ENCODE measurements around the gene SMCHD1.
"Not testable (repeated sequence)": the region's sequence is repeated elsewhere in the genome, so short reads cannot be mapped to it uniquely, and the experiment has no call there.

Gene SMCHD1

DNA sequence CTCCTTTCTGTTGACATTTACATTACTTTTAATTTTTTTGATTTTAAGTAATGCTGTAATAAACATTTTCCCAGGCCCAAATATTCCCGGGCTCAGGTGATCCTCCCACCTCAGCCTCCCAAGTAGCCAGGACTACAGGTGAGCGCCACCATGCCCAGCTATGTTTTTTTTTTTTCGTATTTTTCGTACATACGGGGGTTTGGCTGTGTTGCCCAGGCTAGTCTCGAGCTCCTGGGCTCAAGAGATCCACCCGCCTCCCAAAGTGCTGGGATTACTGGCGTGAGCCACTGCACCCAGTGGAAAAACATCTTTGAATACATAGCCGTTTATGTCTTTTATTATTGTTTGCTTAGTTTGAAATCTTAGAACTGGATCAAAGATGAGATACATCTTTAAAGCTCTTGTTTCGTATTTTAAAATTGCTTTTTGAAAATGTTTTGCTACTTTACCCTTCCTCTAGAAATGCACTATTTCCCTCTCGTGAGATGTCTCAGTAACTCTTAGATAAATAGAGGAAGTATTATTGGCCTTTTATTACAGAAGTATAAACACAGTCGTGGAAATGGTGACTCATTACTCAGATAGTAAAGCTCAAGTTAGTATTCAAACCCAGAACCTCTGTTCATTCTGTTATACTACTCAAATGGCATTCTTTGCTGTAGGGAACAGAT, 2.4 kb downstream of the SMCHD1 start:
- DNase-seq (ENCODE audit: low read depth, low spot score): no peak

DNA sequence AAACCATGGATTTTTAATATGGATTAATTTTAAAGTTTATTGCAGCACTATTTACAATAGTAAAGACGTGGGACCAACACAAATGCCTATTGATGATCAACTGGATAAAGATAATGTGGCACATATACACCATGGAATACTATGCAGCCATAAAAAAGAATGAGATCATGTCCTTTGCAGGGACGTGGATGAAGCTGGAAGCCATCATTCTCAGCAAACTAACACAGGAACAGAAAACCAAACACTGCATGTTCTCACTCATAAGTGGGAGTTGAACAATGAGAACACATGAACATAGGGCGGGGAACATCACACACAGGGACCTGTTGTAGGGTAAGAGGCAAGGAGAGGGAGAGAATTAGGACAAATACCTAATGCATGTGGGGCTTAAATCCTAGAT, 5.3 kb downstream of the SMCHD1 start:
- not testable (repeated sequence) for DNase-seq (ENCODE audit: low read depth, low spot score)

DNA sequence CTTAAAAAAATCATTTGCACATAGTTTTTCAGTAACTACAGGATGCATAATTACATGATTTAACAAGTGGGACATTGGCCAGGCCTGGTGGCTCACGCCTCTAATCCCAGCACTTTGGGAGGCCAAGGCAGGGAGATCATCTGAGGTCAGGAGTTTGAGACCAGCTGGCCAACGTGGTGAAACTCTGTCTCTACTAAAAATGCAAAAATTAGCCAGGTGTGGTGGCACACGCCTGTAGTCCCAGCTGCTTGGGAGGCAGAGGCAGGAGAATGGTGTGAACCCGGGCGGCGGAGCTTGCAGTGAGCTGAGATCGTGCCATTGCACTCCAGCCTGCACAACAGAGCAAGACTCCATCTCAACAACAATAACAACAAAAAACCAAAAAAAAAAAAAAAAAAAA, 6.8 kb downstream of the SMCHD1 start:
- DNase-seq (ENCODE audit: low read depth, low spot score): not testable (repeated sequence)

DNA sequence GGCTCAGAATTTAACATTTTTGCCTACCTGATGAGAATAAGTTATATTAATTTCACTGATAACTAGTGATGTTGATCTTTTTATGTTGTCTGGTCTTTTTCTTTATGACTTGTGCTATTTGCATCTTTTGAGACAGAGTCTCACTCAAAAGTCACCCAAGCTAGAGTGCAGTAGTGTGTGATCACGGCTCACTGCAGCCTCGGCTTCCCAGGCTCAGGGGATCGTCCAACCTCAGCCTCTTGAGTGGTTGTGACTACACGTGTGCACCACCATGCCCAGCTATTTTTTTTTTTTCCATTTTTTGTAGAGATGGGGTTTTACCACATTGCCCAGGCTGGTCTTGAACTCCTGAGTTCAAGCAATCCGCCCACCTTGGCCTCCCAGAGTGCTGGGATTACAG, 7.5 kb downstream of the SMCHD1 start:
- no peak for DNase-seq (ENCODE audit: low read depth, low spot score)

DNA sequence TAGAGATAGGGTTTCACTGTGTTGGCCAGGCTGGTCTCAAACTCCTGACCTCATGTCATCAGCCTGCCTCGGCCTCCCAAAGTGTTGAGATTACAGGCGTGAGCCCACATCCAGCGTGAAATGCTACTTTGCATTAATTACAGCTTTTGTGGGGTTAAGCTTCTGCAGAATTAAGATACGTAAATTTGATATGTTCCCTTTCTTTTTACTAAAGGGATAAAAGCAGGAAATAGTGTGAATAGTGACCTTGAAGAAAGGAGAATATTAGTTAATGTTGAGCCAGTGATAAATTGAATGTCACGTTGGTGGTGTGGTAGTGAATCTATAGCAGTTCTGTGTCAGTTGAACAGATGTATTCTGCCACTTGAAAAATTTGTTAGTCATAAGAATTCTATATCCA, 16.9 kb downstream of the SMCHD1 start:
- no peak for DNase-seq (ENCODE audit: low read depth, low spot score)

DNA sequence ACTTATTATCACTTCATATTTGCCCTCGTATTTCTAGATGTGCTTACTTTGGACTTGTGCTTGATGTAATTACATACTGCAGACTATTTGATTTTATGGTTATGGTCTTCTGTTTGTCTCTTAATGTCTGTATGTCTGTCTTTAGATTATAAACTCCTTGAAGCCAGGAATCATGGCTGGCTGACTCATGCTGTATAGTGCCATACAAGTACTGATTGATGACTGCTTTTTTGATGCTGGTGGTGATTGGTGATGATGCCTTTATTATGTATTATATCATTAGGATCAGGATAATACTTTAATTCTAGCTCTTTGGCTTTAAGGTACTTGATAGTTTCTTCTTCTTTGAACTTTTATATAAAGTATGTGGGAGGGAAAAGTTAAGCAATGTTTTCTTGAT, 17.3 kb downstream of the SMCHD1 start:
- DNase-seq (ENCODE audit: low read depth, low spot score): no peak

DNA sequence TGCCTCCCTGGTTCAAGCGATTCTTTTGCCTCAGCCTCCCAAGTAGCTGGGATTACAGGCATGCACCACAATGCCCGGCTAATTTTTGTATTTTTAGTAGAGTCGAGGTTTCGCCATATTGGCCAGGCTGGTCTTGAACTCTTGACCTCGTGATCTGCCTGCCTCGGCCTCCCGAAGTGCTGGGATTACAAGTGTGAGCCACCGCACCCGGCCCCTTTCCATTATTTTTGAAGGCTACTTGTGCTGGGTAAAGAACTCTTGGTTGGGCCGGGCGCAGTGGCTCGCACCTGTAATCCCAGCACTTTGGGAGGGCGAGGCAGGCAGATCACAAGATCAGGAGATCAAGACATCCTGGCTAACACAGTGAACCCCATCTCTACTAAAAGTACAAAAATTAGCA, 23.4 kb downstream of the SMCHD1 start:
- DNase-seq (ENCODE audit: low read depth, low spot score): not testable (repeated sequence)

DNA sequence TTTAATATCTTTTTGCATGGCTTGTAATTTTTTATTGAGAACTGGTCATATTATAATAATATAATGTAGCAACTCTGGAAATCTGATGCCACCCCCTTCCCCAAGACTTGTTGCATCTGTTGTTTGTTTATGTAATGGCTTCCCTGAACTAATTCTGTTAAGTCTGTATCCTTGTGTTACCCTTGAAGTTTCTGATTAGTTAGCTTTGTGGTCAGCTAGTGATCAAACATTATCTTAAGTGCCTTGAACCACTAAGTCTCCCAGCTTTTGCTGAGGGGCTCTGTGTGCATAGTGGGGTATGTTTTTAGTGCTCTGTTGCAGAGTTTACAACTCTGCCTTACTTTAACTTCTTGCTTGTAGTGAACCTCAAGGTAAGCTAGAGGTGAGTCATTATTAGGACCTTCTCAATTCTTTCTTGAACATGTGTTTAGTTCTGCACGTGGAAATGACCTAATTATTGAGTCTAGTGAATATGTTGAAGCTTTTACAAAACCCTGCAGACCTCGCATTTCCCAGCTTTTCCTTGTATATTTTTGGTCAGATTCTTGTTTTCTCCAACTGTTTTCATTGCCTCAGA, 24.8 kb downstream of the SMCHD1 start:
- no peak for DNase-seq (ENCODE audit: low read depth, low spot score)

DNA sequence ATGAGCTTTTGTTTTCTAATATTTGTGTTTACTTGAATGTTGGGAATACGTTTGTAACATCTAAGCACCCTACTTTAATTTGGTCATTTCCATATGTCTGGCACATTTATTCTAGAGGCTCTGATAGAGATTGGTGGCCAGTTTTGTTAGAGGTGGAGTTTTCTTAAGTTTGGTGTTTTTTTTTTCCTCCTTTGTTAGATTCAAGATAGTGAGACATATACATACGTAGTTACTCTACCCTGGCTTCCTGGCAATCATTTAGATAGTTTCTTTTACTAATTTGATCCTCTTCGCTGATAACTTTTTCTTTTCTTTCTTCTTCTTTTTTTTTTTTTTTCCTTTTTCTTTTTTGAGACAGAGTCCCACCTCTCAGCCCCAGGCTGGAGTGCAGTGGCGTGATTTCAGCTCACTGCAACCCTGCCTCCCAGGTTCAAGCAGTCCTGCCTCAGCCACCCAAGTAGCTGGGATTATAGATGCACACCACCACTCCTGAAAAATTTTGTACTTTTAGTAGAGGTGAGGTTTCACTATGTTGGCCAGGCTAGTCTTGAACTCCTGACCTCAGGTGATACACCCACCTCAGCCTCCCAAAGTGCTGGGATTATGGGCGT, 26.6 kb downstream of the SMCHD1 start:
- no peak for DNase-seq (ENCODE audit: low read depth, low spot score)

DNA sequence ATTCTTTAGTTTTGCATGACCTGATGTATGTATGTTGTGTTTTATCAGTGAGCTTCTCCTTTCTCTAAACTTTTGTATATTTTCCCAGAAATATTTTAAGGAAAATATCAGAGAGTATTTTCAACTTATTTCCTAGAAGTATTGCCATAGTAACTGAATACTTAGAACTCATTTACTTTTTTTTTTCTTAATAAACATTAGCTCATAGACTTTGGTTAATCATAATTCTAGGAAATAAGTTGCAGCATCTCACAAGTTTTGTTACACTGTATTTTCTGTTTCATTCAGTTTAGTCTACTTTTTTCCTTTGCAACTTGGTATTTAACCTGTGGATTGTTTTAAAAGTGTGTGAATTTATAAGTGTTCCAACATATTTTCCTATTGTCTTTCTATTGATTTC, 27.5 kb downstream of the SMCHD1 start:
- DNase-seq (ENCODE audit: low read depth, low spot score): no peak

DNA sequence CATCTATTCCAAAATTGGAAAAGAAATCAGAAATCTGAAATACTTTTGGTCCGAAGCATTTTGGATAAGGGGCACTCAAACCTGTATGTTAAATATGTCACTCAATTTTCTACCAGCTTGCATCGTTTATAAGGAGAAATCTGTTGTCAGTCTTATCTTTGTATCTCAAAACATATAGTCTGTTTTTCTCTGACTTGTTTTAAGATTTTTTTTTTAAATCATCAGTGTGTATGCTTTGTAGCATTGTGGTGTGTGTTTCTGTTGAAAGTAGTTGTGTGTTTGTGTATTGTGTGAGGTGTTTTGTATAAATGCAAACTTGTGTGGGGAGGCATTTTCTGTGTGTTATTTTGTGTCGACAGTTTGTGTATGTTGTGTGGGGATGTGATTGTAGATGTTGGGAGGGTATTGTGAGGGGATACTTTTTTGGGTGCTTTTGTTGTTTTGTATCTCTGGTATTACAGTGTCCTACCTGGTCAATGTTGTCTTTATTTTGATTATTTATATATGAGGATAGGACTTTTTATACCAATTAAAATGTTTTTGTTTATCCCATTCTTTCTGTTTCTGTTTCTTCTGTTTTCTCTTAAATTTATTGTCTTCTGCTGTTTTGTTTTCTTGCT, 30.9 kb downstream of the SMCHD1 start:
- DNase-seq (ENCODE audit: low read depth, low spot score): no peak

DNA sequence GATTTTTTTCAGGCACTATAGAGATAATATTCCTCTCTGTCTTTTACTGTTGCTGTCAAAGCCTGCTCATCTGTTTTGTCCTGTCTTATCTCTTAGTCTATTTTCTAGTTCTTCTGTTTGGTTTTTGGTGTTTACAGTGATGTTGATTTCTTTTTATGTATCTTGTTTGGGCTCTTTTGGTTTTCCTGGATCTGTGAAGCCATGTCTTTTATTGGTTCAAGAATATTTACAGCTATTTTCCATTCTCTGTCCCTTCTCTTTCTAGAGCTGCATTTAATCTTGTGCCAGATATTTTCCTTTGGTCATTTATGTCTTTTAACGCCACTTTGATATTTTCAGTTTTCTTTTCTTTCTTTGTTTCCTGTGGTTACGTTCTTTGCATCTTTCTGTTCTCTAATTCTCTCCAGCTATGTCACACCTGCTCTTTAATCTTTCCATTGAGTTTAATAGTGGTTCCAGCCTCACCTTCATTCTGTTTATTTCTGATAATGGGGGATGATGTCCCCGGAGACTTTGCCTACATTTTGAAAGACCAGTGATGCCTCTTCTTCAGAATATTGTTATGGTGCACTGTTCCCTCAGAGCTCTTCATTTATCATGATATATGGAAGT, 32.0 kb downstream of the SMCHD1 start:
- no peak for DNase-seq (ENCODE audit: low read depth, low spot score)

DNA sequence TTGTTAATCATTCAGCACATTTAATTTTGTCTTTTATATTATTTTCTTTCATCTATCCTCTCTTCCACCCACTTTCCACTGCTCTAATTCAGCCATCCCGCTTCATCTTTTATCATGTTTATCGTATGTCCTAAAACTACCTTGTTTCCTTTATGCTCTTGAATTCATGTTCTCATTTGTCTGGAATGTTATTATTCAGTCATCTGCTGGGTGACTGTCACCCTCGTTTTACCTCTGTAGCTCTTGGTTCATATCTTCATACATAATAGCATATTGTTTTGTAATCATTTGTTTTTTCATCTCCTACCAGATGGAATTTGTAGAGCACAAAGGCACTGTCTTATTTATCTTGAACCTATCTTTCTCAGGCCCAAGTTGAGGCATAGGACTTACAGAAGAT, 37.0 kb downstream of the SMCHD1 start:
- no peak for DNase-seq (ENCODE audit: low read depth, low spot score)

DNA sequence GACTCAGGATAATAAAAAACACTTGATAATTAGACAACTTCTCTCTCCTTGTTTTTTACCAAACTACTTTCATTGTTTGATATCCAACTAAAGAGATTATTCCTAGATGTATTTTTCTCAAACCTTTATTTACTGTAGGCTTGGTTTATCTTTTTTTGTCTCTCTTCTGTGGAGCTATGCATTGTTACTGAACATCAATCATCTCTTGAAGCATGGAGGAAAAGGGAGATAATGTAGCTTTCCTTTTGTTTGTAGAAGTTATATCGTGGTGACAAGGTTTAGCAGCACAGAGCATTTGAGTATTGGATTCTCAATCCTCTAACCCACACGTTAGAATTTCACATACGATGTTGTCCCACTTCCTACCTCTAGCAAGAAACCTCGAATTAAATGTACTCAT, 41.7 kb downstream of the SMCHD1 start:
- DNase-seq (ENCODE audit: low read depth, low spot score): no peak

DNA sequence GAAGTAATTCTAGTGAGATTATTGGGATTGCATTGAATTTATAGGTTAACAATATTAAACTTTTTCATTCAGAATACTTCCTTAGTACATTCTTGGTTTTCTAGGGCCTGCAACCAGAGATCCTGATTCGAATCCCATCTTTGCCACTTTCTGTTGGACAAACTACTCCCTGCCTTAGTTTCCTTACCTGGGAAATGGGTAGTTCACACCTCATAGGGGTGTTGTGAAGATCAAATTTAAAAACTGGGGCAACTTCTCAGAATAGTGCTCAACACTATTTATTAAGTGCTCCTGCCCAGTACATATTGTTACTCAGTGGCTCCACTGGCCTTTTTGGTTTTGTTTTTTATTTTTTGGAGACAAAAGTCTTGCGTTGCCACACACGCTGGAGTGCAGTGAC, 43.5 kb downstream of the SMCHD1 start:
- no peak for DNase-seq (ENCODE audit: low read depth, low spot score)

DNA sequence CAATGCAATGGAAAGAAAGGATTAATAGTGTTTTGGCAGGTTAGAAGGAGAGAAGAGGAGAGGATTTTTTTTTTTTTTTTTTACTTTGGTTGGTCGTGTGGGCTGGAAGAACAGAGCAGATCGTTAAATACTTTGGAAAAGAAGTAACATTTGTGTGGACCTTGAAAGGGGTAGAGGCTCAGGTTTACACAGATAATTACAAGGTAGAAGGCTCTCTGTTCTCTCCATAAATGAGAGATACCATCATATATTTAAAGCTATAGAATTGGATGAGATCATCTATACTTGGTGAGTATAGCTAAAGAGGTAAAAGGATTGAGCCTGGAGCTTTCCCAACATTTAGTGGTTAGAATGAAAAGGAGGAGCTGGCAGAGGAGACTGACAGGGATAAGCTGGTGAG, 49.0 kb downstream of the SMCHD1 start:
- no peak for DNase-seq (ENCODE audit: low read depth, low spot score)

DNA sequence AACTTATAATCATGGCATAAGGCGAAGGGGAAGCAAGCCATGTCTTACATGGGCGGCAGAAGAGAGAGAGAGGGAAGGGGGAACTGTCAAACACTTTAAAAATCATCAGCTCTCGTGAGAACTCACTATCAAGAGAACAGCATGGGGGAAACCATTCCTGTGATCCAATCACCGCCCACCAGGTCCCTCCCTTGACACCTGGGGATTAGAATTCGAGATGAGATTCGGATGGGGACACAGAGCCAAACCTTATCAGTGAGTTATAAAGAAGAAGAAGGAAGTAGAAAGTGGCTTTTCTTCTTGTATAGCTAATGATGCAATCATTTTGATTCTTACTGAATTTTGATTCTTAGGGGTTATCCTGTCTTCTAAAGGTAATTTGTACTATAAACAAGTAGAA, 51.4 kb downstream of the SMCHD1 start:
- DNase-seq (ENCODE audit: low read depth, low spot score): no peak

DNA sequence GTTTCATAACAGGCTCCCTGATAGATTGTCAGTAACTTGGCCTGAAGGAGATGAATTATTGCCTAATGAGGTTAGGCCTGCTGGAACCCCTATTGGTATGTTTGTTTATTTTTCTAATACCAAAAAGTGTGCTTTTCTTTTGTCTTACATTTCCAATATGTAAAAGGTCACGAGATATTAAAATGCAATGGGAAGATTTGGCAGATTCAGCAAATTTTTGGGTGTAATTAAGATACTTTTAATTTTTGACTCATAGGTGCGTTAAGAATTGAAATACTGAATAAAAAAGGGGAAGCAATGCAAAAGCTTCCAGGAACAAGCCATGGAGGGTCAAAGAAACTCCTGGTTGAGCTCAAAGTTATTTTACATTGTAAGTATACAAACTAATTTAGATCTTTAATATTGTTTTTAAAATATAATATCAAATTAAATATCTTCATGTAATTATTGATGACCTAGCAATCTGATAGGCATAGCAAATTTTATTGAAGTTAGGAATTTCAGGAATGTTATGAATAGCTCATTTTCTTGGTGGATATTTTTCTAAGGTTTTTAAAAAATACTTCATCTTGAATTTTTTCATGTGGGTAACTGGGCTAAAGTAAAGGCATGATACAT, 52.1 kb downstream of the SMCHD1 start:
- DNase-seq (ENCODE audit: low read depth, low spot score): no peak

DNA sequence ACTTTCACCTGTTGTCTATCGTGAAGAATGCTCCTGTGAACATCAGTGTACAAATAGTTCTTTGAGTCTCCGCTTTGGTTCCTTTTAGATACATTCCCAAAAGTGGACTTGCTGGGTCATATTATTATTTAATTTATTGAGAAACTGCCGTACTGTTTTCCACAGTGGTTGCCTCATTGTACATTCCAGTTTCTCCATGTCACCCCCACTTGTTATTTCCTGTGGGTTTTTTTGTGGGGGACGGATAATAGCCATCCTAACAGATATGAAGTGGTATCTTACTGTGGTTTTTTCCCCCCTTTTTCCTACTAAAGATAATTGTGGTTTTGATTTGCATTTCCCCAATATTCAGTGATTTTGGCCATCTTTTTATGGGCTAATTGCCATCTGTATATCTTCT, 53.8 kb downstream of the SMCHD1 start:
- DNase-seq (ENCODE audit: low read depth, low spot score): no peak

DNA sequence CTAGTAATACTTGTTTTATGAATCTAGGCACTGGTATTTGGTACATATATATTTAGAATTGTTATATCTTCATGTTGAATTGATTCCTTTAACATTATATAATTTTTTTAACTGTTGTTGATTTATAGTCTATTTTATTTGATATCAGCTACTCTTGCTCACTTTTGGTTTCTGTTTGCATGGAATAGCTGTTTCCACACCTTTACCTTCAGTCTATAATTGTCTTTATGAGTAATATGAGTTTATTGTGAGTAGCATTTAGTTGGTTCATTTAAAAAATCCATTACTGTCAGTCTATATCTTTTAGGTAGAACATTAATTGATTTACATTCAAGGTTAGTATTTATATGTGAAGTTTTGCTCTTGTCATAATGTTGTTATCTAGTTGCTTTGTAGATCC, 58.6 kb downstream of the SMCHD1 start:
- DNase-seq (ENCODE audit: low read depth, low spot score): no peak

DNA sequence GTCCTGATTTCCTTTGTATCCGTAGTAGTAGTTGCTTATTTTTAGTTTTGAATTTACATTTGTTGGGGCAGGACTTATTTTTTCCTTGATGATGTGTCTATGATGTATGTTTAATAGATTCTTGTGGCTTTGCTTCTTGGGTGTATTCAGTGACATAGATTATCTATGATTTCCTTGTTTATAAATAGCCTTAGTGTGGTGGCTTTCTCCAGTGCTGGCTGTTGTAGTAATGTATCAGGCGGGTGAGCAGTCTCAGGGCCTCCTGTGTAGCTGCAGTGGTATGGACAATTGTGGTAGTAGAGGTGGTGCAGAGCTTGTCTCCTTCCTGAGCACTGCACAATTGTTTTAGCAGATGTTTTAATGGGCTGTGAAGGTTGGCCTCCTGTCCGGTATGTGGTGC, 60.5 kb downstream of the SMCHD1 start:
- no peak for DNase-seq (ENCODE audit: low read depth, low spot score)
